ENCODE measurements around the gene SAMD4B. TPM values are rescaled to one million over a fixed set of nuclear protein-coding genes. Genes with fewer than 3 reads are reported as not detected.

SAMD4B gene
- total and polyA plus RNA-seq, 2 of the 8 experiments (the other 6 are each of a cell fraction or from before 2014, with no cell fraction given) = 137 to 158 TPM

- Histone ChIP-seq H2BK12ac (ENCODE audit: low read depth, low read length) (peak overlapping the region; percentile 96; the same call in 1 of the 2 replicates), H3K27me3 (replicated peaks in 1 of 4; ENCODE audit: control insufficient read depth in 3 of 4, extremely low read depth in 1 of 4, insufficient read depth in 3 of 4, low read length in 3 of 4) (no peaks in the 10 kb centered on the region), H3K36me3 (ENCODE audit: control insufficient read depth in 2 of 4, insufficient read depth in 4 of 4, low read length in 3 of 4) (peaks cover 0 to 8% (median 0%) of the 10 kb centered on the region in 4 experiments; a peak in 2 of 8 replicates), H2BK120ac (replicated peaks; ENCODE audit: low read depth, low read length) (no peak overlapping the region), H3K27ac (ENCODE audit: low read depth, low read length) (no peak overlapping the region), H4K5ac (ENCODE audit: insufficient read length, low read depth, low read length) (no peak overlapping the region), H3K79me2 (ENCODE audit: control insufficient read depth in 1 of 2, insufficient read depth in 2 of 2, low read length in 2 of 2) (peaks cover 6 to 37% of the 10 kb centered on the region in 2 experiments; a peak in 3 of 4 replicates), H2BK15ac (ENCODE audit: low read length) (peak overlapping the region; percentile 83), H3K9ac (replicated peaks in 1 of 4; ENCODE audit: extremely low read depth in 1 of 4, low read depth in 3 of 4, low read length in 3 of 4) (no peak overlapping the region), H3K4me3 (ENCODE audit: extremely low read depth in 1 of 4, insufficient read depth in 2 of 4, low read depth in 3 of 4, low read length in 4 of 4) (peak overlapping the region in 2 of 4 experiments; percentile 94 to 97; a peak in 4 of 8 replicates), H3K4me2 (ENCODE audit: insufficient read depth in 1 of 2, low read depth in 2 of 2, low read length in 2 of 2) (peak overlapping the region; percentile 78 to 84; a peak in 3 of 4 replicates), H4K20me1 (replicated peaks in 1 of 2; ENCODE audit: control insufficient read depth in 1 of 2, insufficient read depth in 2 of 2, low read length in 2 of 2) (peaks cover 5 to 22% of the 10 kb centered on the region in 2 experiments), H3K4ac (replicated peaks; ENCODE audit: insufficient read length, low read depth, low read length) (no peak overlapping the region), H2AK5ac (ENCODE audit: low read depth, low read length) (peak overlapping the region; percentile 67; the same call in 1 of the 2 replicates), H3K4me1 (replicated peaks in 1 of 4; ENCODE audit: control insufficient read depth in 3 of 4, insufficient read depth in 4 of 4, low read length in 3 of 4) (peaks cover 10 to 42% (median 21%) of the 10 kb centered on the region in 4 experiments; a peak in 6 of 7 replicates), H3K14ac (ENCODE audit: insufficient read length) (no peak overlapping the region), H3K18ac (ENCODE audit: extremely low read depth, low read length) (peak overlapping the region; percentile 9; the same call in 1 of the 2 replicates), H2BK20ac (ENCODE audit: low read length) (peak overlapping the region; percentile 61; the same call in 1 of the 2 replicates), H3K23me2 (ENCODE audit: low read depth, low read length) (peaks cover 21% of the 10 kb centered on the region), H3K79me1 (ENCODE audit: low read depth, low read length) (no peaks in the 10 kb centered on the region), H3K56ac (replicated peaks; ENCODE audit: insufficient read length, low read depth, low read length) (no peak overlapping the region), H4K8ac (ENCODE audit: extremely low read depth, insufficient read depth, low read length) (no peak overlapping the region), H2BK5ac (ENCODE audit: low read depth, low read length) (peak overlapping the region; percentile 0; the same call in 1 of the 2 replicates), H2AFZ (ENCODE audit: low read length) (no peak overlapping the region), H4K91ac (replicated peaks; ENCODE audit: insufficient read length, low read length) (no peak overlapping the region), H3K23ac (ENCODE audit: insufficient read length) (no peak overlapping the region), H3K9me3 (ENCODE audit: insufficient read depth in 2 of 2, low read depth in 1 of 2, low read length in 1 of 2) (no peaks in the 10 kb centered on the region)
- ChIA-PET CTCF (ENCODE audit: partially characterized antibody) (interaction anchor here (0.6 to 2.3 kb wide), 21 partner anchors 11 to 232 kb away, joined by 3 to 128 read pairs (median 4); partner anchors contain the start of genes MED29, PAF1 and RPS16), POLR2A (ENCODE audit: partially characterized antibody) (interaction anchor here (0.7 to 25.7 kb wide), 11 partner anchors 10 to 123 kb away, joined by 3 to 1154 read pairs (median 4); partner anchors contain the start of genes MED29, PAF1, RPS16 and SUPT5H)
- FAIRE-seq (no peak), DNase-seq (ENCODE audit: low read depth in 1 of 2, low spot score in 2 of 2) (peak in 1 of 2 experiments; percentile 52)
- WGBS, 2 experiments (ENCODE audit: extremely low coverage in 1 of 2, insufficient coverage in 1 of 2, insufficient read length in 1 of 2, insufficient replicate concordance in 2 of 2, low coverage in 1 of 2, low lambda C conversion rate in 2 of 2, missing lambda C conversion rate in 1 of 2) = 44% methylated on average over 9 of the region's 9 CpGs; no CpG with 5 or more reads in 1 of the 2 experiments
- TF ChIP-seq RBBP5 (IDR thresholded peaks at IDR 0.05; ENCODE audit: borderline replicate concordance, low read depth, low read length) = no peak
- TF ChIP-seq SP2 (IDR thresholded peaks at IDR 0.05; ENCODE audit: low read length) = no peak
- peak in 1 of 2 experiments; percentile 13; a peak in 1 of 3 replicates for TF ChIP-seq POLR2A (IDR thresholded peaks at IDR 0.05; ENCODE audit: control extremely low read depth in 1 of 2, low read depth in 2 of 2, low read length in 2 of 2)
- no peak for TF ChIP-seq ATF3 (IDR thresholded peaks at IDR 0.05; ENCODE audit: insufficient read depth, low read depth, low read length)
- no peak for TF ChIP-seq KDM5A (IDR thresholded peaks at IDR 0.05; ENCODE audit: low read length)
- TF ChIP-seq SIX5 (IDR thresholded peaks at IDR 0.05; ENCODE audit: low read depth, low read length) = no peak
- TF ChIP-seq JUN (IDR thresholded peaks at IDR 0.05; ENCODE audit: low read depth, low read length) = no peak
- TF ChIP-seq POLR2AphosphoS5 (IDR thresholded peaks at IDR 0.05; ENCODE audit: low read depth, low read length) = peak; percentile 88
- TF ChIP-seq GABPA (IDR thresholded peaks at IDR 0.05; ENCODE audit: borderline replicate concordance, insufficient read depth, low read length) = no peak
- no peak for TF ChIP-seq BACH1 (IDR thresholded peaks at IDR 0.05; ENCODE audit: low read length)
- no peak for TF ChIP-seq CBX8 (IDR thresholded peaks at IDR 0.05; ENCODE audit: borderline replicate concordance, low read depth, low read length)
Observed at GRCh38 chr19:39411081-39411831, 69.0 kb downstream of the SAMD4B start.

All from H1 (cell line).